Measurements from ENCODE around the gene PHACTR1.
A peak's percentile ranks its signal among the peaks of the same experiment; 100 is the strongest.

PHACTR1 gene

GRCh38 chr6:13300643-13301590, 584.4 kb downstream of the PHACTR1 start:
- peaks cover 5% of the 10 kb centered on the region for H3K4me1 ChIP-seq
- H2AFZ ChIP-seq, result no peak overlapping the region
- H3K9me3 ChIP-seq (ENCODE audit: control insufficient read depth, low read length), result no peaks in the 10 kb centered on the region
- no peak overlapping the region for H3K27ac ChIP-seq
- H3K4me2 ChIP-seq (ENCODE audit: low read length), result no peak overlapping the region
- no peaks in the 10 kb centered on the region for H3K27me3 ChIP-seq (ENCODE audit: control insufficient read depth, insufficient read depth, low read length)
- no peaks in the 10 kb centered on the region for H3K79me2 ChIP-seq
- no peaks in the 10 kb centered on the region for H3K36me3 ChIP-seq (ENCODE audit: control insufficient read depth, insufficient read depth, low read length)
- H3K9ac ChIP-seq, result no peak overlapping the region
- no peak overlapping the region for H3K4me3 ChIP-seq (ENCODE audit: low read depth, low read length)
- TF ChIP-seq CTCF (IDR thresholded peaks at IDR 0.05), result no peak

- H3K36me3 ChIP-seq (ENCODE audit: control insufficient read depth, insufficient read depth, low read length), result no peaks in the 10 kb centered on the region
- H3K27me3 ChIP-seq (ENCODE audit: control insufficient read depth, insufficient read depth, low read length), result no peaks in the 10 kb centered on the region
- no peak overlapping the region for H3K9ac ChIP-seq
- no peaks in the 10 kb centered on the region for H3K9me3 ChIP-seq (ENCODE audit: control insufficient read depth, low read length)
- no peak overlapping the region for H2AFZ ChIP-seq
- H3K79me2 ChIP-seq, result no peaks in the 10 kb centered on the region
- no peaks in the 10 kb centered on the region for H3K4me1 ChIP-seq
- no peak for TF ChIP-seq CTCF (IDR thresholded peaks at IDR 0.05)
- H3K4me2 ChIP-seq (ENCODE audit: low read length), result no peak overlapping the region
- peak overlapping the region; percentile 25 for H3K27ac ChIP-seq
- no peak overlapping the region for H3K4me3 ChIP-seq (ENCODE audit: low read depth, low read length)
Observed at GRCh38 chr6:13302291-13302690, 585.7 kb downstream of the PHACTR1 start.

GRCh38 chr6:13302751-13303667, 586.4 kb downstream of the PHACTR1 start:
- H3K27ac ChIP-seq, result peak overlapping the region; percentile 43
- H3K36me3 ChIP-seq (ENCODE audit: control insufficient read depth, insufficient read depth, low read length), result no peaks in the 10 kb centered on the region
- no peaks in the 10 kb centered on the region for H3K27me3 ChIP-seq (ENCODE audit: control insufficient read depth, insufficient read depth, low read length)
- H3K4me1 ChIP-seq, result no peaks in the 10 kb centered on the region
- H2AFZ ChIP-seq, result no peak overlapping the region
- no peak overlapping the region for H3K4me2 ChIP-seq (ENCODE audit: low read length)
- TF ChIP-seq CTCF (IDR thresholded peaks at IDR 0.05), result no peak
- no peaks in the 10 kb centered on the region for H3K9me3 ChIP-seq (ENCODE audit: control insufficient read depth, low read length)
- no peak overlapping the region for H3K4me3 ChIP-seq (ENCODE audit: low read depth, low read length)
- no peak overlapping the region for H3K9ac ChIP-seq
- no peaks in the 10 kb centered on the region for H3K79me2 ChIP-seq

- H3K79me2 ChIP-seq, result no peaks in the 10 kb centered on the region
- peak overlapping the region; percentile 43 for H3K27ac ChIP-seq
- no peak overlapping the region for H3K4me3 ChIP-seq (ENCODE audit: low read depth, low read length)
- H3K4me2 ChIP-seq (ENCODE audit: low read length), result no peak overlapping the region
- no peaks in the 10 kb centered on the region for H3K4me1 ChIP-seq
- no peaks in the 10 kb centered on the region for H3K36me3 ChIP-seq (ENCODE audit: control insufficient read depth, insufficient read depth, low read length)
- no peaks in the 10 kb centered on the region for H3K9me3 ChIP-seq (ENCODE audit: control insufficient read depth, low read length)
- no peak overlapping the region for H2AFZ ChIP-seq
- H3K27me3 ChIP-seq (ENCODE audit: control insufficient read depth, insufficient read depth, low read length), result no peaks in the 10 kb centered on the region
- no peak overlapping the region for H3K9ac ChIP-seq
- no peak for TF ChIP-seq CTCF (IDR thresholded peaks at IDR 0.05)
Observed at GRCh38 chr6:13303668-13304017, 587.1 kb downstream of the PHACTR1 start.
